Measurements from ENCODE around the gene XAB2.

XAB2 gene

DNA sequence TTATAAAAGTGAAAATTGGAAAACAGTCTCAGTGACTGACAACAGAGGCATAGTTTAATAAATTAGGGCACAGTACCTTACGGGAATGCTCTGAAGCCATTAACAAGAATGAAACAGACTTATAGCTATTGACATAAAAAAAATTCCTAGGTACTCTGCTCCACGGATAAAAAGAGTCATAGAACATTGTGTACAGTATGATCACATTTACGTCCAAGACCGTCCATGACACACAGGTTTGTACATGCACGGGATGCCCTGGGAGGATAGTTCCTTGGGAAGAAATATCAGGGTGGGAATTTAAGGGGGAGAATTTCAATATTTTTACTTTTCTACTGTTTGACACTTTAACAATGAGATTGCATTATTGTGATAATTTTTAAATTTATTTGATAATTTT lies 58.6 kb downstream of the XAB2 start:
- H3K4me3 ChIP-seq (ENCODE audit: low read length): no peak overlapping the region
- DNase-seq (ENCODE audit: low read depth): no peak
- TF ChIP-seq, protein P1, sequence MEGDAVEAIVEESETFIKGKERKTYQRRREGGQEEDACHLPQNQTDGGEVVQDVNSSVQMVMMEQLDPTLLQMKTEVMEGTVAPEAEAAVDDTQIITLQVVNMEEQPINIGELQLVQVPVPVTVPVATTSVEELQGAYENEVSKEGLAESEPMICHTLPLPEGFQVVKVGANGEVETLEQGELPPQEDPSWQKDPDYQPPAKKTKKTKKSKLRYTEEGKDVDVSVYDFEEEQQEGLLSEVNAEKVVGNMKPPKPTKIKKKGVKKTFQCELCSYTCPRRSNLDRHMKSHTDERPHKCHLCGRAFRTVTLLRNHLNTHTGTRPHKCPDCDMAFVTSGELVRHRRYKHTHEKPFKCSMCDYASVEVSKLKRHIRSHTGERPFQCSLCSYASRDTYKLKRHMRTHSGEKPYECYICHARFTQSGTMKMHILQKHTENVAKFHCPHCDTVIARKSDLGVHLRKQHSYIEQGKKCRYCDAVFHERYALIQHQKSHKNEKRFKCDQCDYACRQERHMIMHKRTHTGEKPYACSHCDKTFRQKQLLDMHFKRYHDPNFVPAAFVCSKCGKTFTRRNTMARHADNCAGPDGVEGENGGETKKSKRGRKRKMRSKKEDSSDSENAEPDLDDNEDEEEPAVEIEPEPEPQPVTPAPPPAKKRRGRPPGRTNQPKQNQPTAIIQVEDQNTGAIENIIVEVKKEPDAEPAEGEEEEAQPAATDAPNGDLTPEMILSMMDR (conservative IDR thresholded peaks at IDR 0.05; ENCODE audit: low read depth, low read length): no peak
